HCT116 (cell line): ENCODE results near the gene GNAI3. TPM values are rescaled to one million over a fixed set of nuclear protein-coding genes. Genes with fewer than 3 reads are reported as not detected.

ENCODE experiments used
- ATAC-seq: fragments of 200-7000 bp; cut with Tn5 transposase; 2 replicates; pipeline ENCODE4 v1.9.1; 2020; ENCODE audit warnings: mild to moderate bottlenecking, moderate library complexity
- BruUV-seq: library from RNA; stranded (reverse); fragments of 400-500 nt; replicated peaks from 2 replicates; lab custom pipeline; 2021; lab: Mats Ljungman, UMichigan
- CTCF ChIA-PET: fragments of 300-600 bp; sonication (Branson Sonifier 250); formaldehyde crosslinking; loops from one replicate; lab custom pipeline; 2021; ENCODE audit warnings: antibody characterized with exemption; lab: Charles Lee
- POLR2A ChIA-PET: fragments of 300-600, 350-600 bp; sonication (Branson Sonifier 250); formaldehyde crosslinking; loops from one replicate; lab custom pipeline; 2021; ENCODE audit warnings: antibody characterized with exemption; lab: Charles Lee
- RAD21 ChIA-PET, 2 experiments: fragments of 300-600 bp; sonication (Branson Sonifier 250); formaldehyde crosslinking; loops; one replicate each; lab custom pipeline; 2023; ENCODE audit warnings: low total read pairs in 2 of 2; ENCODE audit not compliant: uncharacterized antibody in 2 of 2, unreplicated experiment in 2 of 2, low non-redundant PET in 1 of 2; lab: Charles Lee
- DNase-seq: peaks from one replicate; pipeline ENCODE4 v3.0.0-alpha.2; 2010; ENCODE audit warnings: low read depth, low spot score
- H2AFZ ChIP-seq: fragments of 200-600 bp; shearing (Covaris generic), sonication (generic); 2 replicates; pipeline ENCODE4 v1.6.1; 2017; ENCODE audit warnings: low read depth, mixed run types, mixed read lengths, antibody characterized with exemption, low read length; ENCODE audit not compliant: poor library complexity, severe bottlenecking
- H3K27ac ChIP-seq: 2 replicates; pipeline ENCODE4 v1.5.1; 2012; ENCODE audit warnings: low read depth, low read length
- H3K27me3 ChIP-seq: fragments of 200-600 bp; sonication (generic); 2 replicates; pipeline ENCODE4 v1.6.1; 2016; ENCODE audit warnings: mixed run types, low read length, mixed read lengths; ENCODE audit not compliant: insufficient read depth
- H3K36me3 ChIP-seq, 2 experiments: fragments of 200-500 bp in 1 of 2; fragments of 200-600 bp in 1 of 2; sonication (Bioruptor generic) in 1 of 2; sonication (generic) in 1 of 2; 2 replicates each; pipeline versions ENCODE4 v1.5.1 to v1.6.1; 2014 to 2016; ENCODE audit warnings: low read length in 2 of 2, inconsistent platforms in 1 of 2, mixed read lengths in 1 of 2, mixed run types in 1 of 2; ENCODE audit not compliant: insufficient read depth in 2 of 2, control insufficient read depth in 1 of 2
- H3K4me1 ChIP-seq, 2 experiments: fragments of 200-600 bp in 1 of 2; sonication (generic) in 1 of 2; 2 replicates each; pipeline versions ENCODE4 v1.5.1 to v1.6.1; 2012 to 2017; ENCODE audit warnings: low read length in 2 of 2, inconsistent platforms in 1 of 2, mild to moderate bottlenecking in 1 of 2, mixed read lengths in 1 of 2, mixed run types in 1 of 2, moderate library complexity in 1 of 2; ENCODE audit not compliant: insufficient read depth in 2 of 2, control insufficient read depth in 1 of 2
- H3K4me2 ChIP-seq: fragments of 200-600 bp; sonication (generic); 2 replicates; pipeline ENCODE4 v1.6.1; 2017; ENCODE audit warnings: mixed run types, low read length, mixed read lengths
- H3K4me3 ChIP-seq, 2 experiments: fragments of 200-600 bp in 1 of 2; sonication (generic) in 1 of 2; replicated peaks in 1 of 2; 2 replicates each; pipeline ENCODE4 v1.5.1; 2011 to 2016; ENCODE audit warnings: low read length in 2 of 2, control low read depth in 1 of 2, low read depth in 1 of 2, mild to moderate bottlenecking in 1 of 2, mixed read lengths in 1 of 2, mixed run types in 1 of 2
- H3K79me2 ChIP-seq: fragments of 200-600 bp; sonication (generic); 2 replicates; pipeline ENCODE4 v1.6.1; 2017; ENCODE audit warnings: mild to moderate bottlenecking, mixed run types, low read length, moderate library complexity, mixed read lengths; ENCODE audit not compliant: insufficient read depth
- H3K9ac ChIP-seq: fragments of 200-600 bp; sonication (generic); 2 replicates; pipeline ENCODE4 v1.6.1; 2016; ENCODE audit warnings: low read length, mixed read lengths
- H3K9me2 ChIP-seq: fragments of 200-600 bp; sonication (generic), shearing (Covaris generic); 2 replicates; pipeline ENCODE4 v1.6.1; 2017; ENCODE audit warnings: mixed run types, mild to moderate bottlenecking, moderate library complexity; ENCODE audit not compliant: insufficient read depth
- H3K9me3 ChIP-seq, 2 experiments: fragments of 200-500 bp in 1 of 2; fragments of 200-600 bp in 1 of 2; sonication (Bioruptor generic) in 1 of 2; sonication (generic) in 1 of 2; 2 replicates each; pipeline ENCODE4 v1.6.1; 2014 to 2017; ENCODE audit warnings: low read length in 2 of 2, mixed read lengths in 2 of 2, inconsistent platforms in 1 of 2, low read depth in 1 of 2, mild to moderate bottlenecking in 1 of 2, mixed run types in 1 of 2, moderate library complexity in 1 of 2; ENCODE audit not compliant: control insufficient read depth in 1 of 2, insufficient read depth in 1 of 2
- H4K20me1 ChIP-seq: fragments of 200-600 bp; sonication (generic), shearing (Covaris generic); 2 replicates; pipeline ENCODE4 v1.6.1; 2017; ENCODE audit warnings: mixed run types, mild to moderate bottlenecking, moderate library complexity; ENCODE audit not compliant: insufficient read depth
- EGR1 ChIP-seq: IDR thresholded peaks from 2 replicates; pipeline ENCODE4 v1.6.1; 2012; ENCODE audit warnings: low read depth
- FOSL1 ChIP-seq: IDR thresholded peaks from 2 replicates; pipeline ENCODE4 v1.6.1; 2012; ENCODE audit warnings: low read depth
- JUND ChIP-seq: IDR thresholded peaks from 2 replicates; pipeline ENCODE4 v1.6.1; 2012
- RAD21 ChIP-seq: IDR thresholded peaks from 2 replicates; pipeline ENCODE4 v1.6.1; 2012; ENCODE audit warnings: low read depth, mild to moderate bottlenecking
- SIN3A ChIP-seq: IDR thresholded peaks from 2 replicates; pipeline ENCODE4 v1.6.1; 2012; ENCODE audit warnings: low read depth
- SP1 ChIP-seq: IDR thresholded peaks from 2 replicates; pipeline ENCODE4 v1.6.1; 2012; ENCODE audit warnings: low read depth
- SRF ChIP-seq: IDR thresholded peaks from 2 replicates; pipeline ENCODE4 v1.6.1; 2012; ENCODE audit warnings: low read depth
- YY1 ChIP-seq: IDR thresholded peaks from 2 replicates; pipeline ENCODE4 v1.6.1; 2011; ENCODE audit warnings: low read length, low read depth, moderate library complexity, mild to moderate bottlenecking; ENCODE audit not compliant: insufficient replicate concordance; ENCODE audit errors: extremely low read depth
- ZFX ChIP-seq: fragments of 450-650 bp; IDR thresholded peaks from 2 replicates; pipeline ENCODE4 v1.6.1; 2017
- ZNF274 ChIP-seq: fragments of 200-500 bp; sonication (Bioruptor generic); IDR thresholded peaks from 2 replicates; pipeline ENCODE4 v1.6.1; 2014; ENCODE audit warnings: mild to moderate bottlenecking, low read depth, low read length, inconsistent platforms
- intact Hi-C: fragments of 100-400 bp; cut with micrococcal nuclease; formaldehyde crosslinking; loops from 2 replicates; pipeline ENCODE4 v1.10.0; 2022
- total RNA-seq: library from RNA; stranded (reverse); gene quantifications from one replicate; pipeline ENCODE4 v1.2.1, GENCODE V29; 2021; ENCODE audit not compliant: unreplicated experiment
- TF ChIP-seq, protein P1 (sequence below): IDR thresholded peaks from 2 replicates; pipeline ENCODE4 v1.6.1; 2012
- TF ChIP-seq, protein P2 (sequence below): IDR thresholded peaks from 2 replicates; pipeline ENCODE4 v1.6.1; 2012; ENCODE audit warnings: low read depth
- TF ChIP-seq, protein P3 (sequence below), 3 experiments: fragments of 200-600 bp in 1 of 3; sonication (generic) in 1 of 3; IDR thresholded peaks in 2 of 3; conservative IDR thresholded peaks in 1 of 3; 2 replicates each; pipeline ENCODE4 v1.5.1; 2012 to 2017; ENCODE audit warnings: low read depth in 2 of 3, low read length in 2 of 3, antibody characterized with exemption in 1 of 3, borderline replicate concordance in 1 of 3, control low read depth in 1 of 3, mild to moderate bottlenecking in 1 of 3, mixed read lengths in 1 of 3, mixed run types in 1 of 3, moderate library complexity in 1 of 3; ENCODE audit not compliant: insufficient read depth in 1 of 3
- TF ChIP-seq, protein P4 (sequence below): IDR thresholded peaks from 2 replicates; pipeline ENCODE4 v1.6.1; 2011; ENCODE audit warnings: mild to moderate bottlenecking, low read length, moderate library complexity; ENCODE audit not compliant: insufficient replicate concordance; ENCODE audit errors: extremely low read depth

The GNAI3 gene
- total RNA-seq, 1 experiment from 2014 or later: 9.5 TPM

DNA sequence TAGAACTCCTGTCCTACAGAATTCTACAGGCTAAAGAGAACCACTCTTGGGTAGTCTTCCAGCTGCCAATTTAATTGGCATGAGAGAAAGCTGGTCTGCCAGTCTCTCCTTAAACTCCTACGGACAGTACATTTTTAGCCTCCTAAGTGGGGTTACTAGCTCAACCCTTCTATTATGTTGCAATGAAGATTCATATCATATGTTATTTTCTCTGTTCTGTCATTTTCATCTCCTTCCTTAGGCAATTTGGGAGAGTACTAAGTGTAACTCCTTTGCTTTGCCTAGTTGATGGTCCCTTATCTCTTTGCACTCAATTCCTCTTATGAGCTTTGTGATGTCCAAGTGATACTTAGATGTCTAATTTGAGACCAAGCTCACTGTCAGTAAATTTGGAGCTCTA lies 57.0 kb downstream of the GNAI3 start:
- RAD21 ChIA-PET: no interaction called here
- Histone ChIP-seq H3K4me1 (peaks cover 2 to 7% of the 10 kb centered on the region in 2 experiments; a peak in 3 of 4 replicates), H3K27me3 (no peaks in the 10 kb centered on the region)

More for the DNA sequence above, 57.0 kb downstream of the GNAI3 start:
- TF ChIP-seq SP1 (no peak), RAD21 (no peak), SIN3A (no peak), YY1 (no peak), EGR1 (no peak), SRF (no peak), JUND (no peak), FOSL1 (no peak), ZNF274 (no peak), ZFX (no peak)
- TF ChIP-seq, protein P1, sequence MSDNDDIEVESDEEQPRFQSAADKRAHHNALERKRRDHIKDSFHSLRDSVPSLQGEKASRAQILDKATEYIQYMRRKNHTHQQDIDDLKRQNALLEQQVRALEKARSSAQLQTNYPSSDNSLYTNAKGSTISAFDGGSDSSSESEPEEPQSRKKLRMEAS: no peak
- TF ChIP-seq, protein P2, sequence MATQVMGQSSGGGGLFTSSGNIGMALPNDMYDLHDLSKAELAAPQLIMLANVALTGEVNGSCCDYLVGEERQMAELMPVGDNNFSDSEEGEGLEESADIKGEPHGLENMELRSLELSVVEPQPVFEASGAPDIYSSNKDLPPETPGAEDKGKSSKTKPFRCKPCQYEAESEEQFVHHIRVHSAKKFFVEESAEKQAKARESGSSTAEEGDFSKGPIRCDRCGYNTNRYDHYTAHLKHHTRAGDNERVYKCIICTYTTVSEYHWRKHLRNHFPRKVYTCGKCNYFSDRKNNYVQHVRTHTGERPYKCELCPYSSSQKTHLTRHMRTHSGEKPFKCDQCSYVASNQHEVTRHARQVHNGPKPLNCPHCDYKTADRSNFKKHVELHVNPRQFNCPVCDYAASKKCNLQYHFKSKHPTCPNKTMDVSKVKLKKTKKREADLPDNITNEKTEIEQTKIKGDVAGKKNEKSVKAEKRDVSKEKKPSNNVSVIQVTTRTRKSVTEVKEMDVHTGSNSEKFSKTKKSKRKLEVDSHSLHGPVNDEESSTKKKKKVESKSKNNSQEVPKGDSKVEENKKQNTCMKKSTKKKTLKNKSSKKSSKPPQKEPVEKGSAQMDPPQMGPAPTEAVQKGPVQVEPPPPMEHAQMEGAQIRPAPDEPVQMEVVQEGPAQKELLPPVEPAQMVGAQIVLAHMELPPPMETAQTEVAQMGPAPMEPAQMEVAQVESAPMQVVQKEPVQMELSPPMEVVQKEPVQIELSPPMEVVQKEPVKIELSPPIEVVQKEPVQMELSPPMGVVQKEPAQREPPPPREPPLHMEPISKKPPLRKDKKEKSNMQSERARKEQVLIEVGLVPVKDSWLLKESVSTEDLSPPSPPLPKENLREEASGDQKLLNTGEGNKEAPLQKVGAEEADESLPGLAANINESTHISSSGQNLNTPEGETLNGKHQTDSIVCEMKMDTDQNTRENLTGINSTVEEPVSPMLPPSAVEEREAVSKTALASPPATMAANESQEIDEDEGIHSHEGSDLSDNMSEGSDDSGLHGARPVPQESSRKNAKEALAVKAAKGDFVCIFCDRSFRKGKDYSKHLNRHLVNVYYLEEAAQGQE: no peak
- TF ChIP-seq, protein P3, sequence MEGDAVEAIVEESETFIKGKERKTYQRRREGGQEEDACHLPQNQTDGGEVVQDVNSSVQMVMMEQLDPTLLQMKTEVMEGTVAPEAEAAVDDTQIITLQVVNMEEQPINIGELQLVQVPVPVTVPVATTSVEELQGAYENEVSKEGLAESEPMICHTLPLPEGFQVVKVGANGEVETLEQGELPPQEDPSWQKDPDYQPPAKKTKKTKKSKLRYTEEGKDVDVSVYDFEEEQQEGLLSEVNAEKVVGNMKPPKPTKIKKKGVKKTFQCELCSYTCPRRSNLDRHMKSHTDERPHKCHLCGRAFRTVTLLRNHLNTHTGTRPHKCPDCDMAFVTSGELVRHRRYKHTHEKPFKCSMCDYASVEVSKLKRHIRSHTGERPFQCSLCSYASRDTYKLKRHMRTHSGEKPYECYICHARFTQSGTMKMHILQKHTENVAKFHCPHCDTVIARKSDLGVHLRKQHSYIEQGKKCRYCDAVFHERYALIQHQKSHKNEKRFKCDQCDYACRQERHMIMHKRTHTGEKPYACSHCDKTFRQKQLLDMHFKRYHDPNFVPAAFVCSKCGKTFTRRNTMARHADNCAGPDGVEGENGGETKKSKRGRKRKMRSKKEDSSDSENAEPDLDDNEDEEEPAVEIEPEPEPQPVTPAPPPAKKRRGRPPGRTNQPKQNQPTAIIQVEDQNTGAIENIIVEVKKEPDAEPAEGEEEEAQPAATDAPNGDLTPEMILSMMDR (IDR thresholded peaks at IDR 0.05 in 2 of 3, conservative IDR thresholded peaks at IDR 0.05 in 1 of 3; ENCODE audit: borderline replicate concordance in 1 of 3, insufficient read depth in 1 of 3, low read depth in 2 of 3, low read length in 2 of 3): no peak
- TF ChIP-seq, protein P4, sequence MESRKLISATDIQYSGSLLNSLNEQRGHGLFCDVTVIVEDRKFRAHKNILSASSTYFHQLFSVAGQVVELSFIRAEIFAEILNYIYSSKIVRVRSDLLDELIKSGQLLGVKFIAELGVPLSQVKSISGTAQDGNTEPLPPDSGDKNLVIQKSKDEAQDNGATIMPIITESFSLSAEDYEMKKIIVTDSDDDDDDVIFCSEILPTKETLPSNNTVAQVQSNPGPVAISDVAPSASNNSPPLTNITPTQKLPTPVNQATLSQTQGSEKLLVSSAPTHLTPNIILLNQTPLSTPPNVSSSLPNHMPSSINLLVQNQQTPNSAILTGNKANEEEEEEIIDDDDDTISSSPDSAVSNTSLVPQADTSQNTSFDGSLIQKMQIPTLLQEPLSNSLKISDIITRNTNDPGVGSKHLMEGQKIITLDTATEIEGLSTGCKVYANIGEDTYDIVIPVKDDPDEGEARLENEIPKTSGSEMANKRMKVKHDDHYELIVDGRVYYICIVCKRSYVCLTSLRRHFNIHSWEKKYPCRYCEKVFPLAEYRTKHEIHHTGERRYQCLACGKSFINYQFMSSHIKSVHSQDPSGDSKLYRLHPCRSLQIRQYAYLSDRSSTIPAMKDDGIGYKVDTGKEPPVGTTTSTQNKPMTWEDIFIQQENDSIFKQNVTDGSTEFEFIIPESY: no peak
- no peaks in the 10 kb centered on the region for H3K79me2 ChIP-seq
- H3K4me3 ChIP-seq: no peak overlapping the region
- BruUV-seq: no TSS peak
- H4K20me1 ChIP-seq: no peaks in the 10 kb centered on the region
- H3K36me3 ChIP-seq: no peaks in the 10 kb centered on the region
- CTCF ChIA-PET: no interaction called here
- no peaks in the 10 kb centered on the region for H3K9me3 ChIP-seq
- DNase-seq (no peak), ATAC-seq (no peak)
- H3K9me2 ChIP-seq: no peaks in the 10 kb centered on the region
- POLR2A ChIA-PET: no interaction called here
- H3K27ac ChIP-seq: no peak overlapping the region
- no peak overlapping the region for H3K9ac ChIP-seq
- no peak overlapping the region for H3K4me2 ChIP-seq
- H2AFZ ChIP-seq: no peak overlapping the region
- intact Hi-C loops: no loop called here
